GM18870 (cell line): Measurements from ENCODE around the gene SDK1.

Experiments used
- ATAC-seq: cut with Tn5 transposase; IDR thresholded peaks from one replicate; pipeline ENCODE4 v1.9.1; 2021; ENCODE audit warnings: moderate library complexity; ENCODE audit not compliant: unreplicated experiment

SDK1 gene

GRCh38 chr7:4163565-4164203 lies 862.6 kb downstream of the SDK1 start:
- no peak for ATAC-seq

GRCh38 chr7:4164556-4164955 lies 863.5 kb downstream of the SDK1 start:
- ATAC-seq = no peak

GRCh38 chr7:4166340-4166739 lies 865.3 kb downstream of the SDK1 start:
- ATAC-seq = no peak

GRCh38 chr7:4166807-4167206 lies 865.8 kb downstream of the SDK1 start:
- no peak for ATAC-seq

GRCh38 chr7:4167385-4167910 lies 866.4 kb downstream of the SDK1 start:
- no peak for ATAC-seq

- no peak for ATAC-seq
Observed at GRCh38 chr7:4168041-4168440, 867.0 kb downstream of the SDK1 start.

DNA sequence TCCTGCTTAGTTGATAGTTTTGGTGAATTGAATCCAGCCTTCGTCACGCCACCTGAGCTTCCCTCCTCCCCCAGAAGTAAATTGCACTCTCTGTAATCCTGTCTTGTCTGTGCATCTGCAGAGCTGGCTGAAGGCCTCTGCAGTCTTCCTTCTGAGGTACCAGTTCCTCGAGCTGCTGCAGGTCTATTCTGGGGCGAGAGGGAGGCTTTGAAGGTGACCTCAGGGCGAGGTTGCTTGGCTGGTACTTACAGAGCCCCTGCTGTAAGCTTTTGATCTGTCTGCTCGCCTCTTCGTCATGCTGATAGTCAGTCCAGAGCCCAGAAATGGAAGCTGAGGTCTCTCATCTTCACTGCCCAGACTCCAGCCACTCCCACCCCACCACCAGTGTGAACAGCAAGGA lies 867.5 kb downstream of the SDK1 start:
- no peak for ATAC-seq

GRCh38 chr7:4169455-4169854 lies 868.4 kb downstream of the SDK1 start:
- no peak for ATAC-seq

GRCh38 chr7:4170997-4171786 lies 870.1 kb downstream of the SDK1 start:
- ATAC-seq = no peak

GRCh38 chr7:4172883-4173282 lies 871.8 kb downstream of the SDK1 start:
- ATAC-seq = no peak

DNA sequence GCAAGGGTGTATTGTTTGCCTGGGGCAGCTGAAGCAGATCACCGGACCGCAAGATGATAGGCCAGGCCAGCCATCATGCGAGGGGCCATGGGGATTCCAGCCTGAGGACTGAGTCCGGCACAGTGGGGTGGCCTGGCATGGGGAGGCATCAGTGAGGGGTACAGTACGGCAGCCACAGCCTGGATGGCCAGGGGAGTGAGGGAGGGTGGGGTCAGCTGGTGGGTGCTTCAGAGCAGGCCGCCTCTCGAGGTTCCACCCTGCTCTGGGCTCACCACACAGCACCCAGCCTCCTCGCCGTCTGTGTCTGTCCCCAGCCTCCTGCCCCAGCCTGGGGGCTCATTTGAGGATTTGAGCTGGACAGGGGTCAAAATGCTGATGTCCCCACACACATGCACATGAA lies 872.6 kb downstream of the SDK1 start:
- ATAC-seq = no peak

DNA sequence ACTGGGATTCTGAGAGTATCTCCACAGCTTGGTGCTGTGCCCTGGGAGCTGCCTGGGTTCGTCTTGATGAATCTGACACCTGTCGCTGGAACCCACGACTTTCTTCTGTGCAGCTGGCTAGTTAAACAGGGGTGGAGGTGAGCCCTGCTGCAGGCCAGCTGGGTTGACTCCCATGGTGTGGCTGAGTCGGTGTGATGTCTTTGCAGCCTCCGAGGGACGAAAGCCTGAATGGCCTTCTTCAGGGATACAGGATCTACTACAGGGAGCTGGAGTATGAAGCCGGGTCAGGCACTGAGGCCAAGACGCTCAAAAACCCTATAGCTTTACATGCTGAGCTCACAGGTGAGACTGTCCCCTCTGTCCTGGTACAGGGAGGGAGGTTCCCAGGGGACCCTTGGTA lies 873.0 kb downstream of the SDK1 start:
- no peak for ATAC-seq

DNA sequence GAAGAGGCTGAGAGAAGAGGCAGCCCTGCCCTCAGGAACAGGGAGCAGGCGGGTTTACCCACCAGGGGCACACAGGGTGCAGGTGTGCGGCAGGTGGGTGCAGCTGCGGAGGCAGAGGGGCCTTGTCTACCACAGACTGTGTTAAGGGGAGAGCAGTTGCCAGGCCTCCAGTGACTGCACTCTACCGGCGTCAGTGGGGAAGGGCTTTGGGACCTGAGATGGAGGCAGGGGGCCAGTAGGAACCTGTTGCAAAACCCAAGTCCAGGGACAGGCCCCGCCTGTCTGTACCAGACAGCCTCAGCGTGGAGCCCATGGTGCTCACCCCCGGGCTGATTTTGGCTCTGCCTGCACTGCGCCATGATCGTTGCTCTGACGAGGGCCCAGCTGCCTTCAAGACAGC lies 873.4 kb downstream of the SDK1 start:
- no peak for ATAC-seq

GRCh38 chr7:4174884-4175283 lies 873.8 kb downstream of the SDK1 start:
- ATAC-seq = no peak

- ATAC-seq = no peak
Observed at GRCh38 chr7:4175346-4175973, 874.4 kb downstream of the SDK1 start.

GRCh38 chr7:4177001-4177400 lies 875.9 kb downstream of the SDK1 start:
- ATAC-seq = no peak

DNA sequence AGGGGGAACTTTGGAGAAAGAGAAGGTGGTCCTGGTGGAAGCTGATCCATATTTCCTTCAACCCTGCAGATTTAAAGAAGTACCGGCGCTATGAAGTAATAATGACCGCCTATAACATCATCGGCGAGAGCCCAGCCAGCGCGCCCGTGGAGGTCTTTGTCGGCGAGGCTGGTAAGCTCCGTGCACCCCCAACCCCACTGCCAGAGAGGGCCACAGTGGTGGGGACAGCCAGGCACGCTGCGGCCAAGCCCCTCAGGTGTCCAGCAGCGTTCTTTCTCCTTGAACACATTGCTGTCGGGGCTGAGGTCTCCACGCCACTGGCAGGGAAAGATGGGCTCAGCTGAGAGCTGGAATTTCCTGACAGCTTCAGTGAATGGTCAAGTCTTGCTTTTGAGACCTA lies 877.4 kb downstream of the SDK1 start:
- ATAC-seq = no peak

GRCh38 chr7:4178916-4179687 lies 878.0 kb downstream of the SDK1 start:
- ATAC-seq = no peak

DNA sequence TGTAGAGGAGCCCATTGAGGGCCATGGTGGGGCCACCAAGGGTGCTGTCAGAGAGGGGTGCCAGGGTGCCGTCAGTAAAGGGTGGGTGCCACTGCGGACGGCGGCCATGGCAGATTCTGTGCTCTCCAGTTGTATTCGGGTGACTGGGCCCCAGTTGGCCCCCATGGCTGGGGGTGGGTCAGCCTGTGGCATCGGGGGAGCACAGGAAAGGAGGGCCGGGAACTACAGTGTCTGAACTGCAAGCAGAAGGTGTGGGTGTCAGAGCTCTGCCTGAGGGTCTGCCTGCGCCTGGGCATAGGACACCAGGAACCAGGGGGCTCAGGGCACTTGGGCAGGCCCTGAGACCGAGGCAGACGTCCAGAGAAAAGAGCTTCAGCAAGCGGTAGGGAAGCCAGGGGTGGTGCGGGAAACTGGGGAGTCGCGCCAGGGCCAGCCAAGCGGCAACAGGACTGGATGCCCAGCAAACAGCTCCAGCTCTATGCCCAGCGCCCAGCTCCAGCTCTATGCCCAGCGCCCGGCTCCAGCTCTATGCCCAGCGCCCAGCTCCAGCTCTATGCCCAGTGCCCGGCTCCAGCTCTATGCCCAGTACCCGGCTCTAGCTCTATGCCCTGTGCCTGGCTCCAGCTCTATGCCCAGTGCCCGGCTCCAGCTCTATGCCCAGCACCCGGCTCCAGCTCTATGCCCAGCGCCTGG lies 878.8 kb downstream of the SDK1 start:
- no peak for ATAC-seq

GRCh38 chr7:4181446-4181845 lies 880.4 kb downstream of the SDK1 start:
- ATAC-seq = no peak
